Fibroblast of upper back skin (primary cell): ENCODE measurements around the gene TMEM88.

Experiments
- DNase-seq: peaks from one replicate; pipeline ENCODE4 v3.0.0-alpha.2; 2013

TMEM88 gene

GRCh38 chr17:7886227-7887037 lies 31.6 kb downstream of the TMEM88 start:
- DNase-seq: peak; percentile 58

- no peak for DNase-seq
Observed at GRCh38 chr17:7887038-7887481, 32.2 kb downstream of the TMEM88 start.

- peak; percentile 100 for DNase-seq
Observed at GRCh38 chr17:7887482-7888183, 32.8 kb downstream of the TMEM88 start.

- no peak for DNase-seq
Observed at GRCh38 chr17:7888184-7888920, 33.5 kb downstream of the TMEM88 start, which contains the start of gene CHD3. Gene CHD3, plus strand, starts transcription at chr17:7888789. Its CDS starts 212 bp downstream, at chr17:7889001.

GRCh38 chr17:7889166-7889955 lies 34.5 kb downstream of the TMEM88 start:
- DNase-seq: peak; percentile 89

- no peak for DNase-seq
Observed at GRCh38 chr17:7893187-7893880, 38.5 kb downstream of the TMEM88 start.

- DNase-seq: no peak
Observed at GRCh38 chr17:7894226-7894625, 39.4 kb downstream of the TMEM88 start.

GRCh38 chr17:7894866-7895265 lies 40.0 kb downstream of the TMEM88 start:
- DNase-seq: no peak

GRCh38 chr17:7897090-7897489 lies 42.2 kb downstream of the TMEM88 start:
- no peak for DNase-seq

- peak; percentile 51 for DNase-seq
Observed at GRCh38 chr17:7897773-7898172, 42.9 kb downstream of the TMEM88 start.

- no peak for DNase-seq
Observed at GRCh38 chr17:7903154-7904103, 48.6 kb downstream of the TMEM88 start.
